Activated naive CD8-positive, alpha-beta T cell treated with anti-CD3 and anti-CD28 coated beads, Interleukin-2, amount 50 U/mL, for 16 hours (primary cell): ENCODE results near the gene TRIM16.
"Not testable (repeated sequence)": the region's sequence is repeated elsewhere in the genome, so short reads cannot be mapped to it uniquely, and the experiment has no call there.

Experiments
- DNase-seq: peaks from one replicate; pipeline ENCODE4 v3.0.0-alpha.2; 2020; ENCODE audit warnings: low read depth, low spot score

The TRIM16 gene

GRCh38 chr17:15683824-15684478 is at the start of gene TRIM16:
TRIM16 (minus strand) TSS chr17:15684311; CDS start chr17:15651609, 32,702 bp downstream.
- DNase-seq = peak; percentile 47

DNA sequence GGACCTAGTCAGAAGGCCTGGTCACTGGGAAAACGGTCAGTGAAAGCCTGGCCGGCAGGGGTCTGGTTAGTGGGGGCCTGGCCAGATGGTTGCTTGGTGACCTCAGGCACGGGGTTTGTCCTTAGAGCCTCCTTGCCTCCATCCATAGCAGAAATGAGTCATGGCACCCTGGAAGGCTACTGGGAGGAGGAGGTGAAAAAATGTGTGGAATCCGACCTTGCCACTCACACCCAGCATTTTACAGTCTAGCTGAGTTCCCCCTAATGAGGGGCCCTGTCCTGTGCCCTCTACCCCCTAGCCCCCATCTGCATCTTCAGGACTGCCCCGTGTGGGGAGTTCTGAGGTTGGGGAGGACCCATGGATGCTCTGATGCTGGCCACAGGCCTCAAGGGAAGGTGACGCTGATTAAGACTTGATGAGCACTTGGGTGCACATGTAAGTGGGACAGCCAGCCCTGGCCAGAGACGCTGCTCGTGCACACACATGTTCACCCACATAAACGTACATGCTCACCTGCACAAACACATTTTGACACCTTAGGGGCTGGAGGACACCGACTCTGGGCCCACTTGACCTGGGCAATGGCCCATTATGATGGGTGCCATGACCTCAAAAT is 49.2 kb upstream of the TRIM16 start:
- DNase-seq = not testable (repeated sequence)

DNA sequence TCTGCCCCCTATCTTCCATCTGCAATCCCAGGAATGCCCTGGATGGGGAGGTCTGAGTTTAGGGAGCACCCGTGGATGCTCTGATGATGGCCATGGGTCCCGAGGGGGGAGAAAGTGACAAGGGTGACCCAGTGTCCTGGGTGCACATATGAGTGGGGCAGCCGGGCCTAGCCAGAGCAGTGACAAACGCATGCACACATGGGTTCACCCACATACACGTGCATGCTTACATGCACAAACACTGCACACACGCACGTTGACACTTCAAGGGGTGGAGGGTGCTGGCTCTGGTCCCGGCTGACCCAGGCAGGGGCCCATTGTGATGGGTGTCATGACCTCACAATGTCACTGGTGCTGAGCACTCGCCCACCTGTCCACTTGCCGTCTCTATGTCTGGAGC is 47.8 kb upstream of the TRIM16 start, which contains the start of gene TBC1D26:
Gene TBC1D26 (plus strand): TSS at position 384 of the 400 bp plus-strand sequence. CDS start 3,066 bp downstream, outside the sequence.
- not testable (repeated sequence) for DNase-seq

DNA sequence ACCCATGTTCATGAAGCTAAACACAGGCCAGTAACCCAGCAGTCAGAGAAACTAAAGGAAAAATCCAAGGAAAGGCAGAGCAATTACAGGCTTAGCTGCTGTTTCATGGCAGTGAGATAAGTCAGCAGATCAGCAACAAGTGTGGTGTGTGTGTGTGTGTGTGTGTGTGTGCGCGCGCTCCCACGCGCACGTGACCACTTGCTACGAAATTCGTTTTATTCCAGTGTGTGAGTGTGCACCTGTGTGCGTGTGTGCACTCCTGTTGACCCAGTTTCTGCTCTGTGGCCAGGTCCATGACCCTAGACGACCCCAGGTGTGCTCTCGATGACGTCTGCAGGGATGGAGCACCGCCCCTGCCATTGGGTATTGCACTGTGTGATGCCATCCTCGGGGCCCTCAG is 46.4 kb upstream of the TRIM16 start:
- DNase-seq = not testable (repeated sequence)

DNA sequence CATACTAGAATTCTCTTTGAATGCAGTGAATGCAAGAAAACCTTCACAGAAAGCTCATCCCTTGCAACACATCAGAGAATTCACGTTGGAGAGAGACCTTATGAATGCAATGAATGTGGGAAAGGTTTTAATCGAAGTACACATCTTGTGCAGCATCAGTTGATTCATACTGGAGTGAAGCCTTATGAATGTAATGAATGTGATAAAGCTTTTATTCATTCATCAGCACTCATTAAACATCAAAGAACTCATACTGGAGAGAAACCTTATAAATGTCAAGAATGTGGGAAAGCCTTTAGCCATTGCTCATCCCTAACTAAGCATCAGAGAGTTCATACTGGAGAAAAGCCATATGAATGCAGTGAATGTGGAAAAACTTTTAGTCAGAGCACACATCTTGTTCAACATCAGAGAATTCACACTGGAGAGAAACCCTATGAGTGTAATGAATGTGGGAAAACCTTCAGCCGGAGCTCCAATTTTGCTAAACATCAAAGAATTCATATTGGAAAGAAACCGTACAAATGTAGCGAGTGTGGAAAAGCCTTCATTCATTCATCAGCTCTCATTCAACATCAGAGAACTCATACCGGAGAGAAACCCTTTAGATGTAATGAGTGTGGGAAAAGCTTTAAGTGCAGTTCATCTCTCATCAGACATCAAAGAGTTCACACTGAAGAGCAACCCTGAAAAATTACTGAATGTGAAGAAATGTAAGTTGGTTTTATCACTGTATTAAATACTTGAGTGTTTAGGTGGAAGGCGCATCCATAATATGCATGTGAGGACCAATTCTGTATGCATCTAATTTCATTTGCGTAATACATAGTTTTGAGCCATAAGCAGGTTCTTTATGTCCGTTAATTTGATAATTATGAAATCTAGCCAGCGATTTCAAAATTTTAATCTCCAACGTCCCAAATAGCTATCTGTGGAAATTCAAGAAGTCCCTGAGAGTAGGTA is 32.8 kb upstream of the TRIM16 start:
- DNase-seq = not testable (repeated sequence)

DNA sequence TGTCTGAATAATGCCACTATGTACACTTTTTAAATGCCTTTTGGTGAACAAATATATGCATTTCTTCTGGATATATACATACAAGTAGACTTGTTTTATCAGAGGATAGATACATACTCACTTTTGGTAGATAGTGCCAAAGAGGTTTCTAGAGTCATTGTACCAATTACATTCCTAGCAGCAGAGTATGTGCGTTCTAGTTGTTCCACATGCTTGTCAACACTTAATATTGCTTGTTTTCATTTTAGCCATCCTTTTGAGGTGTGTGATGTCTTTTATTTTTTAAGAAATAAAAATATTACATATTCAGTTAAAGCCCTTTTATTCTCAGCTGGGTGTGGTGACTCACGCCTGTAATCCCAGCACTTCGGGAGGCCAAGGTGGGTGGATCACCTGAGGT is 24.8 kb upstream of the TRIM16 start:
- DNase-seq = not testable (repeated sequence)

GRCh38 chr17:15704813-15705212 is 20.7 kb upstream of the TRIM16 start:
- DNase-seq = not testable (repeated sequence)

- not testable (repeated sequence) for DNase-seq
Measured at GRCh38 chr17:15704239-15704638, 20.1 kb upstream of the TRIM16 start.

GRCh38 chr17:15699937-15700336 is 15.8 kb upstream of the TRIM16 start:
- not testable (repeated sequence) for DNase-seq

- peak; percentile 97 for DNase-seq
Measured at GRCh38 chr17:15699413-15699924, 15.4 kb upstream of the TRIM16 start, which contains the start of gene ZNF286A. ZNF286A (plus strand) TSS chr17:15699752; CDS start chr17:15700330, 578 bp downstream.

GRCh38 chr17:15698967-15699366 is 14.9 kb upstream of the TRIM16 start:
- not testable (repeated sequence) for DNase-seq

DNA sequence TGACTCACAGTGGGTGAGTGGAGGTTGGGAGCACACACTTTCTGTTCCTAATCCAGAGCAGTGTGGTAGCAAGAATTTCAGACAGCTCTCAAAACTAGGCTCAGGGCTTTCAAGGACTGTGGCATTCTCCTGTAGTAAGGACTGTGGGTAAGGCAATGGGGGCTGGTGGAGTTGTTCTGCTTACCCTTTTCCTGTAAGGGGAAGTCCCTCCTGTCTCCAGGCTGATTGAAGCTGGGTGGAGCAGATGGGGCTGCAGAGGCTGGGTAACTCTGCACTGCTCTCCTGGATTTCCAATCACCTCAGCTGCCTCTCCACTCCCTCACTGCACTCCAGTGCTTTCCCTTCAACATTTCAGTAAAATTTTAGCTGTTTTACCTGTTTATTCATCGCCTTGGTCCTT is 3.4 kb upstream of the TRIM16 start:
- not testable (repeated sequence) for DNase-seq

DNA sequence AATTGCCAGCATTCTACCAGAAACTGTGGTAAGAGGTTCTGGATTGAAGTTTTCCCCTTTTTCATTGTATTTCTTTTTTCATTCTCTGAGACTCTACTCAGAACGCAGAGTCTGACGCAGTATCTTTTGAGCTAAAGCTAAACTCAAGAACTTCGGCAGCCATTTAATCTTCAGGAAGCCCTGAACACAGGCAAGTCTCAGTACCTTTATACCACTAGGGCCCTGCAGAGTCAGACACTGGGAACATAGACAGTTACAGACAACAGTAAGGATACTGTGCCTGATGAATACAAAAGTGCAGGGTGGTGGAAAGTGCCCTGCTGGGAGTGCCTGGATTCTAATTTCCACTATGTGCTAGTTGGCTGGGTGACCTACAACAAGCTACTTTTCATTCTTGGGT is 976 bp downstream of the TRIM16 start:
- DNase-seq = not testable (repeated sequence)

DNA sequence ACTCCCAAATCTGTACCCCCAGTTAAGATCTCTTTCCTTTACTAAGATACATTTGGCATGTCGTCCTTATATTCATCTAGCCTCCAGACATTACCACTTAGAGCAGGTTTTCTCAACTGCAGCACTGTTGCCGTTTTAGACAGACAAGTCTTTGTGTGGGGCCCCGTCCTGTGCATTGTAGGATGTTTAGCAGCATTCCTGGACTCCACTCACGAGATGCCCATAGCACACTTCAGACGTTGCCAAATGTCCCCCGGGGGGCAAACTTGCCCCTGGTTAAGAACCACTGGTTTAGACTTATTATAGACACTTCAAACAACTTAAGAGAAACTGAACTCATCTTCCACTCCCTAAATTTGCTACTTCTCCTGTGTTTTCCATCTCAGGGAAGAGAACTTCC is 8.1 kb downstream of the TRIM16 start:
- not testable (repeated sequence) for DNase-seq

- DNase-seq = not testable (repeated sequence)
Measured at GRCh38 chr17:15674640-15675039, 9.5 kb downstream of the TRIM16 start.

GRCh38 chr17:15669526-15669925 is 14.6 kb downstream of the TRIM16 start:
- not testable (repeated sequence) for DNase-seq

- no peak for DNase-seq
Measured at GRCh38 chr17:15663691-15664090, 20.4 kb downstream of the TRIM16 start.

GRCh38 chr17:15663176-15663575 is 20.9 kb downstream of the TRIM16 start:
- no peak for DNase-seq

GRCh38 chr17:15662681-15663080 is 21.4 kb downstream of the TRIM16 start:
- DNase-seq = no peak

DNA sequence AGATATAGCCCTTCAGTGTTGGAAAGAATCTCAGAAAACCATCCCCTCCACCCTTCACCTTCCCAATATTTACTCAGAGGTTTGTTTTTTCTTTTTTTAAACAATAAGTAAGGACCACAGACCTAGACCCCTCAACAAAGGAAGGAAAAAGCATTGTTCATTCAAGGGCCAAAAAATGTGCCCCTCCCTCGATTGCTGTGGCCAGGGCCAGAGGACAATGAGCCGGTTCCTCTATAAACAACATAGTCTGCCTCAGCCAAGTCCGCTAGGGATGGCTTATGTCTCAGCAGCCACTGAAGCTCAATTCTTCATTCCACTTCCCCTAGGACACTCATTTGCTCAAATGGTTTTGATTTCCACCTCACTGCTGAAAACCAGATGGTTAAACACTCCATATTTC is 24.0 kb downstream of the TRIM16 start:
- no peak for DNase-seq

DNA sequence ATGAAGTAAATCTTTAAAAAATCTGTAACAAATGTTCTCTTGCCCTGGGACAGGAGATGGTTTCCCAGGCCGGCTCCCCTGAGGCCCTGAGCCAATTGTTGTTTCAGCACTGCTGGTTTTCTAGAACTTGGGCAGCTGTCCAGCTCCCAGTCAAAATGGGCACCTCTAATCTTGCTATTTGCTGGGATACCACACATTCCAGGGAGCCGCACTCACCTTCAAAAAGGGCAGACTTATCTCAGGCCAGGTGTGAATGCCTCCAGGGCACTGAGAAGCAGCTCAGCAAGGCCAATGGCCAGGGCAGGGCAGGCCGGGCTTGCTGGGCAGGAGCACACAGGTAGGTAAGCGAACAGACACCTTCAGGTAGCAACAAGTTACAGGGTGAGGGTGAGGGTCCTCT is 24.4 kb downstream of the TRIM16 start:
- DNase-seq = no peak

GRCh38 chr17:15659236-15659635 is 24.9 kb downstream of the TRIM16 start:
- DNase-seq = no peak
